Measurements from ENCODE around the gene SMG1.
"Not testable (repeated sequence)": the region's sequence is repeated elsewhere in the genome, so short reads cannot be mapped to it uniquely, and the experiment has no call there.

DNA sequence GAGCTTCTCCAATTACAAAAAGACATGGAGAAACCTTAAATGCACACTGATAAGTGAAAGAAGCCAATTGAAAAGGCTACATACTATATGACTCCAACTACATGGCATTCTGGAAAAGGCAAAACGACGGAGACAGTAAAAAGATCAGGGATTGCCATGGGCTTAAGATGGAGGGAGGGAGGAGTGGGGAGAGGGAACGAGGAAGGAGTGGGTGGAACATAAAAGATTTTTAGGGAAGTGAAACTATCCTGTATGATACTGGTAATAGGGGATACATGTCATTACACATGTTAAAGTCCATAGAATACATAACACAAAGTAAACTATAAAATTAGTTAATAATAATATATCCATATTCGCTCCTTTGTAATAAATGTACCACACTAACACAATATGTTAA is 48.9 kb downstream of the SMG1 start:
- not testable (repeated sequence) for TF ChIP-seq EZH2 (IDR thresholded peaks at IDR 0.05; ENCODE audit: low read depth)
- TF ChIP-seq, protein P1, sequence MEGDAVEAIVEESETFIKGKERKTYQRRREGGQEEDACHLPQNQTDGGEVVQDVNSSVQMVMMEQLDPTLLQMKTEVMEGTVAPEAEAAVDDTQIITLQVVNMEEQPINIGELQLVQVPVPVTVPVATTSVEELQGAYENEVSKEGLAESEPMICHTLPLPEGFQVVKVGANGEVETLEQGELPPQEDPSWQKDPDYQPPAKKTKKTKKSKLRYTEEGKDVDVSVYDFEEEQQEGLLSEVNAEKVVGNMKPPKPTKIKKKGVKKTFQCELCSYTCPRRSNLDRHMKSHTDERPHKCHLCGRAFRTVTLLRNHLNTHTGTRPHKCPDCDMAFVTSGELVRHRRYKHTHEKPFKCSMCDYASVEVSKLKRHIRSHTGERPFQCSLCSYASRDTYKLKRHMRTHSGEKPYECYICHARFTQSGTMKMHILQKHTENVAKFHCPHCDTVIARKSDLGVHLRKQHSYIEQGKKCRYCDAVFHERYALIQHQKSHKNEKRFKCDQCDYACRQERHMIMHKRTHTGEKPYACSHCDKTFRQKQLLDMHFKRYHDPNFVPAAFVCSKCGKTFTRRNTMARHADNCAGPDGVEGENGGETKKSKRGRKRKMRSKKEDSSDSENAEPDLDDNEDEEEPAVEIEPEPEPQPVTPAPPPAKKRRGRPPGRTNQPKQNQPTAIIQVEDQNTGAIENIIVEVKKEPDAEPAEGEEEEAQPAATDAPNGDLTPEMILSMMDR (conservative IDR thresholded peaks at IDR 0.05), result not testable (repeated sequence)

All from PC-9 (cell line).